Prostate gland (tissue), 2 donors: Measurements from ENCODE around the gene LIF. TPM values are rescaled to one million over a fixed set of nuclear protein-coding genes. Genes with fewer than 3 reads are reported as not detected.

Experiments used
- DNase-seq: peaks from one replicate; pipeline ENCODE4 v3.0.0-alpha.2; 2019; ENCODE audit warnings: low spot score
- H3K27ac ChIP-seq, 2 donors: fragments of 200-600 bp; sonication (generic); 2 replicates each; pipeline ENCODE4 v1.5.1; 2017 to 2019
- H3K27me3 ChIP-seq: fragments of 200-600 bp; sonication (generic); replicated peaks from 2 replicates; pipeline ENCODE4 v1.5.1; 2019; ENCODE audit not compliant: insufficient read depth
- H3K36me3 ChIP-seq, 2 donors: fragments of 200-600 bp; sonication (generic); 1 replicate in 1 of 2; 2 replicates in 1 of 2; pipeline versions ENCODE4 v1.5.1 to v1.8.1; 2017 to 2019
- H3K4me1 ChIP-seq: fragments of 200-600 bp; sonication (generic); replicated peaks from 2 replicates; pipeline ENCODE4 v1.5.1; 2019
- H3K4me3 ChIP-seq, 2 donors: fragments of 200-600 bp; sonication (generic); 2 replicates each; pipeline ENCODE4 v1.5.1; 2017 to 2019
- H3K9me3 ChIP-seq: fragments of 200-600 bp; sonication (generic); 2 replicates; pipeline ENCODE4 v1.5.1; 2017
- POLR2A ChIP-seq: fragments of 450-650 bp; IDR thresholded peaks from one replicate; pipeline ENCODE4 v1.6.1; 2016; ENCODE audit warnings: antibody characterized with exemption, mild to moderate bottlenecking
- POLR2AphosphoS5 ChIP-seq: sonication (generic); formaldehyde crosslinking; IDR thresholded peaks from one replicate; pipeline ENCODE4 v1.6.1; 2017; ENCODE audit warnings: antibody characterized with exemption
- WGBS: methylation state at CpG from one replicate; pipeline ENCODE4 v1.1.5; 2018; 5-methylcytosine and 5-hydroxymethylcytosine counted together
- intact Hi-C: fragments of 100-400 bp; cut with DNase I; formaldehyde crosslinking; loops from one replicate; pipeline ENCODE4 v1.14.2; 2022
- total RNA-seq, 2 donors: library from RNA; depleted of rRNA; stranded (reverse); fragments of >200 nt; gene quantifications; one replicate each; pipeline ENCODE4 v1.1.0, GENCODE V29; 2016
- TF ChIP-seq, protein P1 (sequence below), 4 experiments: fragments of 200-600 bp in 2 of 4; fragments of 450-650 bp in 2 of 4; sonication (generic) in 2 of 4; IDR thresholded peaks; 1 replicate in 3 of 4; 2 replicates in 1 of 4; pipeline ENCODE4 v1.5.1; 2016 to 2019; ENCODE audit warnings: antibody characterized with exemption in 4 of 4, mild to moderate bottlenecking in 2 of 4, moderate library complexity in 2 of 4

Gene LIF
- under 1 TPM; 0.40 to 0.59 TPM for total RNA-seq

DNA sequence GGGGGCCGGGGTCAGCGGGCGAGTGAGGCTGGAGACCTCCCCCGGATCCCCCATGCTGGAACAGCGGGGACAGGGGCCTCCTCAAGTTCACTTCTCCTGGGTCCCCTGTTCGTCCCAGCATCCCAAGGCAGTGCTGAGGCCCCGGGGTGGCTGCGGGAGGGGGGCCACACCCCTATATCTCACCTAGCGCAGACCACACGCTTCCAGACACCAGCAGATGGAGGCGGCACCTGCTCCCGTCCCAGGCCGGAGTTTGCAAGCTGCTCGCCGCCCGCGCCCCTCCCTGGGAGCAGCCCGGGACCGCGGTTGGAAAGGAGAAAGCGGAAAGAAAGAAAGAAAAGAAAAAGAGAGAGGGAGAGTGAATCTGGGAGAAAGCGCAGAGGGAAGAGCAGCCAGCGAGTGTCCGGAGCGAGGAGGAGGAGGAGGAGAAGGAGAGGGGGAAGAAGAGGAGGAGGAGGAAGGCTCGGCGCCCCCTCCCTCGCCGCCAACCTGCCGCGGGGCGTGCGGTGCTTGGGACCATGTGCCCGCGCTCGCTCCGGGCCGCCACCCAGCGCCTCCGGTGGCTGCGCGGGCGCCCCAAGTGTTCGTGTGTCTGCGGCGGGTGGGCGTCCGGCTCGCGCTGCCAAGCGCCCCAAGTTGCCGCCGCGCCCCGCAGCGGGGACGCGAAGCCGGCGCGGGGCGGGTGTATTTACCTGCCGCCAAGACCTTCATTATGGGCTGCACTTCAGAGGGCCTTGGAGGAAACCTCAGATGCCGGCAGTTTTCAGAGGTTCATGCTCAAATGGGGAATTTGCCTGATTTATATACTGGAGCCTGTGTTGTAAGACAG lies at the start of gene LIF:
Gene LIF (minus strand): TSS at position 775 of the 829 bp plus-strand sequence. CDS start 64 bp downstream, at position 711.
- intact Hi-C loops = no loop called here
- Histone ChIP-seq H3K4me3 (peak within 1 kb of the TSS; percentile 30 to 41), H3K4me1 (no peaks in the 10 kb centered on the region), H3K27ac (peak within 1 kb of the TSS in 1 of 2 donors; percentile 45), H3K9me3 (no peaks in the 10 kb centered on the region), H3K36me3 (no peaks in the 10 kb centered on the region), H3K27me3 (no peaks in the 10 kb centered on the region)
- WGBS = under 1% methylated on average over 64 of the region's 64 CpGs
- no peak for DNase-seq
- TF ChIP-seq POLR2AphosphoS5 = no peak
- TF ChIP-seq POLR2A = peak; percentile 16
- TF ChIP-seq, protein P1, sequence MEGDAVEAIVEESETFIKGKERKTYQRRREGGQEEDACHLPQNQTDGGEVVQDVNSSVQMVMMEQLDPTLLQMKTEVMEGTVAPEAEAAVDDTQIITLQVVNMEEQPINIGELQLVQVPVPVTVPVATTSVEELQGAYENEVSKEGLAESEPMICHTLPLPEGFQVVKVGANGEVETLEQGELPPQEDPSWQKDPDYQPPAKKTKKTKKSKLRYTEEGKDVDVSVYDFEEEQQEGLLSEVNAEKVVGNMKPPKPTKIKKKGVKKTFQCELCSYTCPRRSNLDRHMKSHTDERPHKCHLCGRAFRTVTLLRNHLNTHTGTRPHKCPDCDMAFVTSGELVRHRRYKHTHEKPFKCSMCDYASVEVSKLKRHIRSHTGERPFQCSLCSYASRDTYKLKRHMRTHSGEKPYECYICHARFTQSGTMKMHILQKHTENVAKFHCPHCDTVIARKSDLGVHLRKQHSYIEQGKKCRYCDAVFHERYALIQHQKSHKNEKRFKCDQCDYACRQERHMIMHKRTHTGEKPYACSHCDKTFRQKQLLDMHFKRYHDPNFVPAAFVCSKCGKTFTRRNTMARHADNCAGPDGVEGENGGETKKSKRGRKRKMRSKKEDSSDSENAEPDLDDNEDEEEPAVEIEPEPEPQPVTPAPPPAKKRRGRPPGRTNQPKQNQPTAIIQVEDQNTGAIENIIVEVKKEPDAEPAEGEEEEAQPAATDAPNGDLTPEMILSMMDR (IDR thresholded peaks at IDR 0.05) = peak in 2 of 4 experiments; percentile 10 to 47

DNA sequence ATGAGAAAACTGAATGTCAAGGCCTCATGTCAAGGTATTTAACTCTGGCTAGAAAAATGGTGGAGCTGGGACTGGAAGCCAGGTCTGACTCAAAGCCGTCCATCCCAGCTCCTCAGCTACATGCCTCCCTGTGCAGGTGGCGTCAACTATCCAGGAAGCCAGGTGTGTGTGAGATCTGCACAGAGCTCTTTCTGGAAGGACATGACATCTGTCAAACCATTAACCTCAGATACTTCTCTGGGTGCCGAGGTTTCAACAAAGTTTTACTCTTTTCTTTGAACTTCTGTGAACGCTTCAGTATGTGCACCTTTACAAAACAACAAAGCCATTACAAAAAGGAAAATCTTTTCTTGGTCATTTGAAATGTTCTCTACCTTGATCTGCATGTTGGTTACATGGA lies 49.8 kb upstream of the LIF start:
- TF ChIP-seq, protein P1 (IDR thresholded peaks at IDR 0.05) = no peak
- TF ChIP-seq POLR2AphosphoS5 = no peak
- TF ChIP-seq POLR2A = no peak
- Histone ChIP-seq H3K9me3 (no peaks in the 10 kb centered on the region), H3K4me3 (no peak overlapping the region), H3K36me3 (peaks cover 5 to 12% of the 10 kb centered on the region in 2 donors), H3K27ac (peak overlapping the region in 1 of 2 donors; percentile 46), H3K4me1 (peaks cover 31% of the 10 kb centered on the region), H3K27me3 (no peaks in the 10 kb centered on the region)
- DNase-seq = no peak
- intact Hi-C loops = no loop called here
- 94% methylated on average over 4 of the region's 4 CpGs for WGBS

DNA sequence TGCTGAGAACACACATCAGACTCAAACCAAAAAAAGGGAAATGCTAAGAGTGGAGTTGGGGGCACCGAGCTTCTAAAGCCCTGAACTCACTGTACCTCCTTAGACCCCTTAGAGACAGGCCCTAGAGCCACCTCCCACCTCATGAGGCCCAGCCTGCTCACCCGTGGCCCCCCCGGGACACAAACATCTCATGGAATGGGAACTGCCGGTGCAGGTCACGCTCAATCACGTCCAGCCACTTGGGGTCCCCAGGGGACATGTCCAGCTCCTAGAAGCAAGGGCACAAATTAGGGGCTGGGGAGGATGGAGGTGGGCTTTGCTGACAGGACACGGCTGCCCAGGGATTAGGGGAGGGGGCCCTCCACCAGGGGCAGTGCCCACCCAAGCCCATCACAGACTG lies 49.0 kb upstream of the LIF start:
- peaks cover 5 to 7% of the 10 kb centered on the region in 2 donors for H3K36me3 ChIP-seq
- DNase-seq = no peak
- H3K9me3 ChIP-seq = no peaks in the 10 kb centered on the region
- no peak overlapping the region for H3K4me3 ChIP-seq
- peaks cover 35% of the 10 kb centered on the region for H3K4me1 ChIP-seq
- peak overlapping the region; percentile 10 to 46 for H3K27ac ChIP-seq
- WGBS = 80% methylated on average over 7 of the region's 7 CpGs
- no peaks in the 10 kb centered on the region for H3K27me3 ChIP-seq
- intact Hi-C loops = no loop called here
- TF ChIP-seq, protein P1 (IDR thresholded peaks at IDR 0.05) = no peak
- no peak for TF ChIP-seq POLR2AphosphoS5
- TF ChIP-seq POLR2A = no peak

DNA sequence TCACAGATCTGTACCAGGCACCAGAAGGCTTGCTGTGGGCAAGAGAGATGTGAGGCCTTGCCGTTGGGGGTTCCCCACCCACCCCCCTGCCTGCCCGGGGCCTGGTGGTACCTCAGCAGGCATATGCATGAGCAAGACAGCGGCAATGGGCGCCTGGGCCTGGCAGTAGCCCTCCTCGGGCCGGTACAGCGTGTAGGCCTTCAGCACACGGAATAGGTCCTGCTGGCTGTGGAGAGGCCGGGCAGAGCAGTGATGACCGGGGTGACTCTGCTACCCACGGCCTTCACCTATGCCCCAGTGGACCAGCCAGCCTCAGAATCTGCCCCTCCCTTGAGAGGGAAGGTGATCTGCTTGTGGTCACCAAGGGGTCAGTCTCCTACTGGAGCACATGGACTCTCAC lies 48.3 kb upstream of the LIF start:
- Histone ChIP-seq H3K27me3 (no peaks in the 10 kb centered on the region), H3K4me3 (no peak overlapping the region), H3K9me3 (no peaks in the 10 kb centered on the region), H3K4me1 (peaks cover 43% of the 10 kb centered on the region), H3K36me3 (peaks cover 5 to 7% of the 10 kb centered on the region in 2 donors), H3K27ac (peak overlapping the region in 1 of 2 donors; percentile 11)
- TF ChIP-seq, protein P1 (IDR thresholded peaks at IDR 0.05) = no peak
- TF ChIP-seq POLR2AphosphoS5 (no peak), POLR2A (no peak)
- 90% methylated on average over 9 of the region's 11 CpGs for WGBS
- intact Hi-C loops = no loop called here
- DNase-seq = no peak

DNA sequence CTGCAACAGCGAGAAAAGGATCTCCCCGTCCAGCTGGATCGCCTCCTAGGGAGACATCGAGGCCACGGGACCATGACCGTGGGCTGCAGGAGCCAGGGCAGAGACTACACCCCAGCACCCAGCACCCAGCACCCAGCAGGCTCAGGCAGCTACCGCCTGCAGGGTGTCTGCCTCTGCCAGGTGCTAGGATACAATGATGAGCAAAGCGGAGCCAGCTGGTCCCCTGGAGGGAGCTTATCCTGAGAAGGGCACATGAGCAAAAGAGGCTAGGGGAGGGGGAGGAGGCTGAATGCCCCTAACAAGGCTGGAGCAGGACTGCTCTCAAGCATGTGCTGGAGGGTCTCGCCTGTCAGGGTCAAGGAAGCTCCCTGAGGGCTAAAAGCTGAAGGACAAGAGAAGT lies 47.5 kb upstream of the LIF start:
- intact Hi-C loops = no loop called here
- H3K4me3 ChIP-seq = no peak overlapping the region
- peaks cover 5 to 7% of the 10 kb centered on the region in 2 donors for H3K36me3 ChIP-seq
- 95% methylated on average over 9 of the region's 9 CpGs for WGBS
- H3K27me3 ChIP-seq = no peaks in the 10 kb centered on the region
- no peaks in the 10 kb centered on the region for H3K9me3 ChIP-seq
- DNase-seq = no peak
- peaks cover 39% of the 10 kb centered on the region for H3K4me1 ChIP-seq
- TF ChIP-seq POLR2A (no peak), POLR2AphosphoS5 (no peak)
- TF ChIP-seq, protein P1 (IDR thresholded peaks at IDR 0.05) = no peak
- no peak overlapping the region for H3K27ac ChIP-seq
